Muscle layer of duodenum (tissue), 2 donors: Measurements from ENCODE around the gene TSHZ2.

Experiments
- H3K27ac ChIP-seq: one replicate; pipeline ENCODE4 v1.7.0; 2013; ENCODE audit warnings: mild to moderate bottlenecking, low read length
- H3K27me3 ChIP-seq: one replicate; pipeline ENCODE4 v1.7.0; 2013; ENCODE audit warnings: low read depth, mild to moderate bottlenecking, control low read depth, low read length
- H3K36me3 ChIP-seq, 2 donors: one replicate each; pipeline ENCODE4 v1.7.0; 2013; ENCODE audit warnings: low read length in 2 of 2, control low read depth in 1 of 2, mild to moderate bottlenecking in 1 of 2; ENCODE audit not compliant: insufficient read depth in 2 of 2, control insufficient read depth in 1 of 2
- H3K4me1 ChIP-seq, 2 donors: one replicate each; pipeline ENCODE4 v1.7.0; 2013; ENCODE audit warnings: low read length in 2 of 2, mild to moderate bottlenecking in 2 of 2, control low read depth in 1 of 2, moderate library complexity in 1 of 2; ENCODE audit not compliant: insufficient read depth in 2 of 2, control insufficient read depth in 1 of 2
- H3K4me3 ChIP-seq, 2 donors: one replicate each; pipeline ENCODE4 v1.7.0; 2013; ENCODE audit warnings: low read length in 2 of 2, low read depth in 1 of 2, mild to moderate bottlenecking in 1 of 2
- H3K9me3 ChIP-seq, 2 donors: one replicate each; pipeline ENCODE4 v1.7.0; 2013; ENCODE audit warnings: low read length in 2 of 2, control low read depth in 1 of 2, mild to moderate bottlenecking in 1 of 2; ENCODE audit not compliant: control insufficient read depth in 1 of 2
- donor health status: healthy.

TSHZ2 gene

DNA sequence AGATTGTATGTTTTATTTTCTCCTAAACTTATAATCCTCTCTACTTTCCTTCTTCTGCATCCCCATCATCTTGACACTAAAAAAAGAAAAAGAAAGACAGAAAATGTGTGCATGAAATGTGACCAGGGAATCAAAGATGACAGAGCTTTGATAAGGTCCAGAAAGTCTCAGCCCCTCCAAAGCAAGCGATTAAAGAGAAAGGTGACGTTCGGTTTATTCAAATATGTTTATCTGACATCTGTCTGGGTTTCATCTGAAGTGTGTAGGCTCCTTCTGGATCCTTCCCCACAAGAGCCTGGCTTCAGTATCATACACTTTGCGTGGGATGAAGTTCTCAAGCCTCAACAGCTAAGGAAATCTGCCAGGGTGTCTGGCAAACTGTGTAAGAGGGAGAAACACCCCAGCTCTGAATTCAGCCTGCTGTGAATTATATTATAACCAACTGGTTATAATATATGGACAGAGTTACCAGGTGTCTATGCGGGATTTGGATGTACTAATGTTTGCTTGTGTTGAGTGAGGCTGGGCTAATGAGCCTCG, 358.5 kb downstream of the TSHZ2 start:
- no peaks in the 10 kb centered on the region for H3K9me3 ChIP-seq
- no peak overlapping the region for H3K4me3 ChIP-seq
- no peaks in the 10 kb centered on the region for H3K36me3 ChIP-seq
- H3K4me1 ChIP-seq: peaks cover 0 to 11% of the 10 kb centered on the region in 2 donors
- H3K27me3 ChIP-seq: no peaks in the 10 kb centered on the region
- peak overlapping the region; percentile 18 for H3K27ac ChIP-seq

DNA sequence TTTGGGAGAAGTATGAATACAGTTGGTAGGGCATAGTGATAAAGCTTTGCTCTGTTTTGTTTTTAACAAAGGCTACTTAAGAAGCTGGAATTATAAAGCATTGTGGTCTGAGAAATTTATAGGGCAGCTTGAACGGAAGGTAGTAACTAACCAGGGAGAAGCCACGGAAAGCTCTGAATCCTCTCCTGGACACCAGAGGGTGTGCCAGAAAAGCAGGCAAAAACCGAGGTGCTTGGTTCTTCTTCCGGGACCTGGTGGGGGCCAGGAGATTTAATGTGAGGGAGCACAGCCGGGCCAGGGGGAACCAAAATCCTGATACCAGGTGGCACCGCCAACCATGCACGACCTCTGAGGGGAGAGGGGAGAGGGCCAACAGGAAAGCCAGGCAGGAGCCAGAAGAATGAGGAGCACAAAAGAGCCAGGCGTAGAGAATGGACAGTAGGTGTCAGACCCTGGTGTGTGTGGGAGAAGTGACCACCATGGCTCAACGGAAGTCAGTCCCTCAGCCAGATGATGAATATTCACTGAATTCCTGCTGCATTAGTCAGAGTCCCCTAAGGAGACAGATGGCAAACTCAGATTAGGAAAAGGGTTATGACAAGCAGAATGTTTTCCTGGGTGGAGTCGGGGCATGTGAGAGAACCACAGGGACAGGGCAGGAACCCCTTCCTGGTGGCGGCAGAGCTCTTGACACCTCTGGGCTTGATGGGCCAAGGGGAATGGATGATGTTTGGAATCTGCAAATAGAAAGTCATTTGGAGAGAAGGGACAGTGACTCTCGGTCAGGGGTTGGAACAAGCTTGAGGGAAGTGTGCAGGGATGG, 359.2 kb downstream of the TSHZ2 start:
- H3K4me3 ChIP-seq: no peak overlapping the region
- peaks cover 0 to 11% of the 10 kb centered on the region in 2 donors for H3K4me1 ChIP-seq
- H3K36me3 ChIP-seq: no peaks in the 10 kb centered on the region
- no peaks in the 10 kb centered on the region for H3K27me3 ChIP-seq
- peak overlapping the region; percentile 18 for H3K27ac ChIP-seq
- no peaks in the 10 kb centered on the region for H3K9me3 ChIP-seq

DNA sequence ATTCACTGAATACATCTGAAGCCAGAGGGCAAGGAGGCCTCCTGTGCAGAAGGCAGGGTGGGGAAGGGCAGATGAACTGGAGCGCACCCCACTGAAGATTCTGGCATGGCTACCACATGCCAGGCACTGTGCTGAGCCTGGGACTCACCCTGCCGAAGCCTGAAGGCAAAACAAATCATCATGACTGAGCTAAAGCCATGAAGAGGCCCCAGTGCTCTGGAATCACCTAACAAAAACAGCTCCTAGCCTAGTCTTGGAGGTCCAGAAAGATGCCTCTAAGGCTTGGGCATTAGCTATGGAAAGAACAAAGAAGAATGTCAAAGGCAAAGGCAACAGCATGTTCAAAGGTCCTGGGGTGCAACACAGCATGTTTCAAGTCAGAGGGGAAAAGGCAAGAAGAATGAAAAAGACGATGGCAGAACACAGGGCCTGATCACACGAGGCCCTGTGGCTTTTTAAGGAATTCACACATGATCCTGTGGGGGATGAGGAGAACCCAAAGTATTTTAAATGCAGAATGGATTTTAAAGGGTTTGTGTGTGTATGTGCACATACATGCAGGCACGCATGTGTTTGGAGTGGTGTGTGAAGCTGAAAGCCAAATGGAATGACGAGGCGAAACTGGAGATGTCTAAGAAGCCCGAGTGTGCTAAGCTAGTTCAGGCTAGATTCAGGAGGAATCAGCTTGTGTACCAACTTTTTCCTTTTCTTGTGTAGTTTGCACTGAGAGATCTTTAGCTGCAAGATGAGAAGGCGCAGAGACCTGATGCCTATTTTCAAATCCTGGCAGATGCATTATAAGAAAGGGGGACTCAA, 360.1 kb downstream of the TSHZ2 start:
- H3K4me1 ChIP-seq: peaks cover 0 to 11% of the 10 kb centered on the region in 2 donors
- no peak overlapping the region for H3K4me3 ChIP-seq
- no peak overlapping the region for H3K27ac ChIP-seq
- no peaks in the 10 kb centered on the region for H3K36me3 ChIP-seq
- H3K27me3 ChIP-seq: no peaks in the 10 kb centered on the region
- H3K9me3 ChIP-seq: no peaks in the 10 kb centered on the region

DNA sequence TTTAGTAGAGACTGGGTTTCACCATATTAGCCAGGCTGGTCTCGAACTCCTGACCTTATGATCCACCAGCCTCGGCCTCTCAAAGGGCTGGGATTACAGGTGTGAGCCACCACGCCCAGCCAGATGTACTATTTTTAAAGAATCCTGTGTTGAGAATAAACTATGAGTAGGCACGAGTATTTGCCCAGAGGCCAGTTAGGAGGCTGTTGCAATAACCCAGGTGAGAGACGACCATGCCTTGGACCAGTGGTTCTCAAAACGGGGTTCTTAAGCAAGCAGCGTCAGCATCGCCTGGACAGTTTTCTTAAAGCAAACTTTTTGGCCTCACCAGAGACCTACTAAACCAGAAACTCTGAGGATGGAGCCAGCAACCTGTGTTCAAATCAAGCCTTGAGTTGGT, 362.7 kb downstream of the TSHZ2 start:
- H3K36me3 ChIP-seq: no peaks in the 10 kb centered on the region
- peaks cover 0 to 9% of the 10 kb centered on the region in 2 donors for H3K4me1 ChIP-seq
- no peaks in the 10 kb centered on the region for H3K9me3 ChIP-seq
- no peaks in the 10 kb centered on the region for H3K27me3 ChIP-seq
- no peak overlapping the region for H3K27ac ChIP-seq
- no peak overlapping the region for H3K4me3 ChIP-seq

DNA sequence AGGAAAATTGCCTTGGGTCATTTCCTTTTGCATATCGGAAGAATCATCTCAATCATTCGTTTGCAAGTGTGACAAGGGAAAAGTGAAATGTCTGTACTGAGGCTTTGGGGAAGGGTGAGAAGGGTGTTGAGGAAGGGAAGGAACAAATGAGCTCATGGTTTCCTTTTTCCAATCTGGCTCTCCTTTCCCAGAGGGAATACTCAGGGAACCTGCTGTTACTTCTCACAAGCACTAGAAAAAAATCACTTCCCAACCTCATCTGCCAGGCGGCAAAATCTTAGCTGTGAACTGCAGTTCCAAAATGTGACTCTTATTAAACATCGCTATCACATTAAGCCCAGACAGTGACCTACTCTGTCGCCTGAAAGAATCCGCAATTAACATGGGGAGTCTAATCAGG, 363.4 kb downstream of the TSHZ2 start:
- no peaks in the 10 kb centered on the region for H3K9me3 ChIP-seq
- no peak overlapping the region for H3K4me3 ChIP-seq
- peaks cover 0 to 7% of the 10 kb centered on the region in 2 donors for H3K4me1 ChIP-seq
- H3K27me3 ChIP-seq: no peaks in the 10 kb centered on the region
- H3K36me3 ChIP-seq: no peaks in the 10 kb centered on the region
- H3K27ac ChIP-seq: no peak overlapping the region

DNA sequence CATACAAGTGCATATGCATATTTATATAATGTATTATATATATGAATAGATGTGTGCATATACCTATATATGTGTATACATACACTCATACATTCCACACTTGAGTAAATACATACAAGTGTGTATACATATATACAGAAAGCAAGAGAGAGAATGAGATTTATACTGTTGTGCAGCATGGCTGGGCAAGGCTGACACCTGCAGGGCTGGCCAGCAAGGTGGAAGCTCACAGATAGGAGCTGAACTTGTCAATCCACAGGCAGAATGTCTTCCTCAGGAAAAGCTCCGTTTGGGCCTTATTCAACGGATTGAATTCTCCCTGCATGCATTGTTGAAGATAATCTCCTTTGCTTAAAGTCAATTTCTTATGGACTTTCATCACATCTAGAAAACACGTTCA, 364.7 kb downstream of the TSHZ2 start:
- no peak overlapping the region for H3K27ac ChIP-seq
- no peaks in the 10 kb centered on the region for H3K27me3 ChIP-seq
- no peak overlapping the region for H3K4me3 ChIP-seq
- H3K4me1 ChIP-seq: no peaks in the 10 kb centered on the region
- H3K36me3 ChIP-seq: no peaks in the 10 kb centered on the region
- H3K9me3 ChIP-seq: no peaks in the 10 kb centered on the region

DNA sequence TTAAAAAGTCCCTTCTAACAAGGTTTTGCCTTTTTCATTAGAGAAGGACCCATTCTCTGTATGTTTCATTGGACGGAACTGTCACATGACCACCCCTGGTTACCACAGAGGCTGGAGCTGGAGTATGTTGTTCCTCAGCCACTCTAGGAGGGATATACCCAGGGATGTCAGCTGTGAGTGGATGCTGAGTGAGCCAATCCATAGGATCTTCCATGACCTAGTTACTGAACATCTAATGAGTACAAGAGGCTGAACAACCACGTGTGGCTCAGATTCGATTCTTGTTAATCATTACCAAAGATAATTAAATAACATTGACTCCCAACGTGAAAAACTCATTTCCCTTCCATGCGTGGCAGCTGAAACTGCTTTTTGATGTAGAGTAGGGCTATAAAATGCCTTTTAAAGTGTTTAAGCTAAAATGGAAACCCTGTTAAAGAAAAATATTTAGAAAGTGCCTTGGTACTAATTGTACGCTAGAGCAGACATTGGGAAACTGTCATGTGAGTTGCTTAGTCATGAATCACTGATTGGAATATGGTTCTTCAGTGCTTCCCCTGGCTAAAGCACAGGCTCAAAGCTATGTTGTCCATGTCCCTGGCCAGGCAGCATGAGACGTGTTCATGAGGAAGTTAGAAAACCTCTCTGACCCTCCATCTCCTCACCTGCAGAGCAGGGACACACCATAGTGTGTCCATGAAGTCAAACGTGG, 365.4 kb downstream of the TSHZ2 start:
- Histone ChIP-seq H3K4me3 (no peak overlapping the region), H3K36me3 (no peaks in the 10 kb centered on the region), H3K9me3 (no peaks in the 10 kb centered on the region), H3K27me3 (no peaks in the 10 kb centered on the region), H3K4me1 (no peaks in the 10 kb centered on the region), H3K27ac (no peak overlapping the region)

GRCh38 chr20:53338716-53339115, 366.6 kb downstream of the TSHZ2 start:
- no peaks in the 10 kb centered on the region for H3K9me3 ChIP-seq
- no peaks in the 10 kb centered on the region for H3K36me3 ChIP-seq

DNA sequence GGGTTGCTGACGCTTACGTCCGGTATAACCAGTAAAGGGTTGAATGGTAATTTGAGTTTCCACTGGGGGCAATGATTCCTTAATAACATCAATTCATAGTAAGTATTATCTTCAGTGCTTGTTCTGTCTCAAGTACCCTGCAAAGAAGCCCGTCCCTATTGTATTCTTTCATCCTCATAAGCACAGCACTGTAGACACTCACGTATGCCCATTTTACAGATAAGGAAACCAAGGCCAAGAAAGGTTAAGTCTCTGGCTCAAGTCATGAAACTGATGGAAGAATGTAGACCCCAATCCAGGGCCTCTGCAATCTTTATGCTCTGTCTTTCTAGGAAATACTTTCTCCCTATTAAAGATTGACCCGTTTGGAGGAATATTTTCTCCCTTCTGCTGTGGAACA, 370.3 kb downstream of the TSHZ2 start:
- no peak overlapping the region for H3K4me3 ChIP-seq
- H3K4me1 ChIP-seq: no peaks in the 10 kb centered on the region
- no peaks in the 10 kb centered on the region for H3K9me3 ChIP-seq
- H3K27ac ChIP-seq: no peak overlapping the region
- no peaks in the 10 kb centered on the region for H3K27me3 ChIP-seq
- H3K36me3 ChIP-seq: no peaks in the 10 kb centered on the region

More at GRCh38 chr20:53338716-53339115, 366.6 kb downstream of the TSHZ2 start:
- Histone ChIP-seq H3K4me1 (no peaks in the 10 kb centered on the region), H3K4me3 (no peak overlapping the region), H3K27me3 (no peaks in the 10 kb centered on the region), H3K27ac (no peak overlapping the region)

DNA sequence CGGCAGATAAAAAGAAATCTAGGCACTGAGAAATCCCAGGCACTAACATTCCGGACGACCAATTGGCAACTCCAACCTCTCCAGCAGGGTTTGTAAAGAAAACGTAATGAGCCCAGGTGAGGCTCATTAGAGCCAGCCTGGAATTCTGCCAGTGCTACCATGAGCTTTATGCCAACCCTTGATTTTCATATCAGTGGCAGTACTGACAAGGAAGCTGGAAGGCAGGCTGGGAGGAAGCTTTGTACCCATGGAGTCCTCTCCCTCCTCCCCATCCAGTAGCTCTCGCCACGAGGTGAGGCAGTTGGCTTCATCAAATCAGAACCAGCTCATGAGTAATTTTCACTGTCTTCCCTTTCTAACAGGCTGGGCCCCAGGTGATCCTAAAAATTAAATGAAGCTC, 371.3 kb downstream of the TSHZ2 start:
- H3K36me3 ChIP-seq: no peaks in the 10 kb centered on the region
- H3K27ac ChIP-seq: no peak overlapping the region

DNA sequence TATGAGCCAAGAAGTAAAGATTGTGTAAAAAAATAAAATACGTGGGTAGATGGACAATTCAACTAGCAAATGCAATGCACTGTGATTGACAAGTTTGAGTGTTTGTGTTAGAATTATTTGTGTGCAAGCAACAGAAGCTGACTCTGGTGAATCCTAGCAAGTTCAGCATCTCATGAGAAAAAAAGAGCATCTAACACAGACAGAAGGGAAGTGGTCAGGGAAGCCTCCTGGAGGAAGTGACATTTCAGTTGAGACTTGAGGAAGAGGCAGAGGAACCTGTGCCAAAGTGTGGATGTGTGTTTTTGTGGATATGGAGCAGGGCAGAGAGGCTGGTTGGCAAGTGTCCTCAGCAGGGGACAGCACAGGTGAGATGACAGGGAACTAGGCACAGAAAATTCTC, 372.7 kb downstream of the TSHZ2 start:
- Histone ChIP-seq H3K4me1 (no peaks in the 10 kb centered on the region), H3K36me3 (no peaks in the 10 kb centered on the region), H3K27ac (no peak overlapping the region), H3K4me3 (no peak overlapping the region), H3K9me3 (no peaks in the 10 kb centered on the region), H3K27me3 (no peaks in the 10 kb centered on the region)

More for the DNA sequence above, 371.3 kb downstream of the TSHZ2 start:
- Histone ChIP-seq H3K4me3 (no peak overlapping the region), H3K27me3 (no peaks in the 10 kb centered on the region), H3K4me1 (no peaks in the 10 kb centered on the region), H3K9me3 (no peaks in the 10 kb centered on the region)
